ENCODE measurements around the gene TMEM132E.

DNA sequence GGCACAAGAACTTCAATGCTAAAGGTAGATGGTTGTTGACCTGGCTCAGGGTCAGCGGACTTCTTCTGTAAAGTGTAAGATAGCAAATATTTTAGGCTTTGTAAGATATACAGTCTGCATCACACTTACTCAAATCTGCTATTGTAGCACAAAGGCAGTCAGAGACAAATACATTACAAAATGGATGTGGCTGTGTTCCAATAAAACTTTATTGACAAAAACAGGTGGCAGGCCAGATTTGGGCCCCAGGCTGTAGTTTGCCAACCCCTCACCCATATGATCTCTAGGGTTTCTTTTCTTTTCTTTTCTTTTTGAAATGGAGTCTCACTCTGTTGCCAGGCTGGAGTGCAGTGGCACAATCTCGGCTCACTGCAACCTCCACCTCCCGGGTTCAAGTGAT lies 39.5 kb upstream of the TMEM132E start:
- TF ChIP-seq POLR2A (IDR thresholded peaks at IDR 0.05), result no peak
- TF ChIP-seq POLR2AphosphoS5 (IDR thresholded peaks at IDR 0.05), result no peak
- TF ChIP-seq, protein P1, sequence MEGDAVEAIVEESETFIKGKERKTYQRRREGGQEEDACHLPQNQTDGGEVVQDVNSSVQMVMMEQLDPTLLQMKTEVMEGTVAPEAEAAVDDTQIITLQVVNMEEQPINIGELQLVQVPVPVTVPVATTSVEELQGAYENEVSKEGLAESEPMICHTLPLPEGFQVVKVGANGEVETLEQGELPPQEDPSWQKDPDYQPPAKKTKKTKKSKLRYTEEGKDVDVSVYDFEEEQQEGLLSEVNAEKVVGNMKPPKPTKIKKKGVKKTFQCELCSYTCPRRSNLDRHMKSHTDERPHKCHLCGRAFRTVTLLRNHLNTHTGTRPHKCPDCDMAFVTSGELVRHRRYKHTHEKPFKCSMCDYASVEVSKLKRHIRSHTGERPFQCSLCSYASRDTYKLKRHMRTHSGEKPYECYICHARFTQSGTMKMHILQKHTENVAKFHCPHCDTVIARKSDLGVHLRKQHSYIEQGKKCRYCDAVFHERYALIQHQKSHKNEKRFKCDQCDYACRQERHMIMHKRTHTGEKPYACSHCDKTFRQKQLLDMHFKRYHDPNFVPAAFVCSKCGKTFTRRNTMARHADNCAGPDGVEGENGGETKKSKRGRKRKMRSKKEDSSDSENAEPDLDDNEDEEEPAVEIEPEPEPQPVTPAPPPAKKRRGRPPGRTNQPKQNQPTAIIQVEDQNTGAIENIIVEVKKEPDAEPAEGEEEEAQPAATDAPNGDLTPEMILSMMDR (IDR thresholded peaks at IDR 0.05 in 8 of 11, conservative IDR thresholded peaks at IDR 0.05 in 3 of 11), result no peak
